EH (cell line): ENCODE results near the gene HHIPL1.
A peak's percentile ranks its signal among the peaks of the same experiment; 100 is the strongest.

Experiments used
- DNase-seq: peaks from one replicate; pipeline ENCODE4 v3.0.0-alpha.2; 2015; ENCODE audit warnings: low read depth

The HHIPL1 gene

GRCh38 chr14:99676657-99677056, 31.7 kb downstream of the HHIPL1 start:
- peak; percentile 15 for DNase-seq

GRCh38 chr14:99677231-99678140, 32.6 kb downstream of the HHIPL1 start:
- peak; percentile 25 for DNase-seq

- DNase-seq, result no peak
These were observed 33.3 kb downstream of the HHIPL1 start for GRCh38 chr14:99678198-99678597.

- no peak for DNase-seq
These were observed 34.2 kb downstream of the HHIPL1 start for GRCh38 chr14:99679111-99679510.

- DNase-seq, result no peak
These were observed 34.6 kb downstream of the HHIPL1 start for GRCh38 chr14:99679543-99679942.

- DNase-seq, result no peak
These were observed 35.1 kb downstream of the HHIPL1 start for GRCh38 chr14:99679996-99680395.

GRCh38 chr14:99681101-99681831, 36.3 kb downstream of the HHIPL1 start:
- DNase-seq, result no peak

GRCh38 chr14:99681832-99682148, 36.9 kb downstream of the HHIPL1 start:
- DNase-seq, result no peak

- DNase-seq, result peak; percentile 69
These were observed 38.1 kb downstream of the HHIPL1 start for GRCh38 chr14:99682809-99683618.

- peak; percentile 99 for DNase-seq
These were observed 38.9 kb downstream of the HHIPL1 start, which contains the start of gene CYP46A1 for GRCh38 chr14:99683619-99684409. Gene CYP46A1, plus strand, starts transcription at chr14:99684298. Its CDS starts 120 bp downstream, at chr14:99684418.

- peak; percentile 16 for DNase-seq
These were observed 39.5 kb downstream of the HHIPL1 start for GRCh38 chr14:99684410-99684934.

GRCh38 chr14:99685151-99685591, 40.2 kb downstream of the HHIPL1 start:
- no peak for DNase-seq

- no peak for DNase-seq
These were observed 40.7 kb downstream of the HHIPL1 start for GRCh38 chr14:99685596-99685995.

GRCh38 chr14:99686557-99687283, 41.8 kb downstream of the HHIPL1 start:
- DNase-seq, result no peak

GRCh38 chr14:99687284-99688209, 42.6 kb downstream of the HHIPL1 start:
- DNase-seq, result no peak

- no peak for DNase-seq
These were observed 43.3 kb downstream of the HHIPL1 start for GRCh38 chr14:99688210-99688581.

GRCh38 chr14:99688629-99689028, 43.7 kb downstream of the HHIPL1 start:
- DNase-seq, result no peak

GRCh38 chr14:99689266-99690236, 44.6 kb downstream of the HHIPL1 start:
- DNase-seq, result no peak
